ENCODE results near the gene F5.

Gene F5

DNA sequence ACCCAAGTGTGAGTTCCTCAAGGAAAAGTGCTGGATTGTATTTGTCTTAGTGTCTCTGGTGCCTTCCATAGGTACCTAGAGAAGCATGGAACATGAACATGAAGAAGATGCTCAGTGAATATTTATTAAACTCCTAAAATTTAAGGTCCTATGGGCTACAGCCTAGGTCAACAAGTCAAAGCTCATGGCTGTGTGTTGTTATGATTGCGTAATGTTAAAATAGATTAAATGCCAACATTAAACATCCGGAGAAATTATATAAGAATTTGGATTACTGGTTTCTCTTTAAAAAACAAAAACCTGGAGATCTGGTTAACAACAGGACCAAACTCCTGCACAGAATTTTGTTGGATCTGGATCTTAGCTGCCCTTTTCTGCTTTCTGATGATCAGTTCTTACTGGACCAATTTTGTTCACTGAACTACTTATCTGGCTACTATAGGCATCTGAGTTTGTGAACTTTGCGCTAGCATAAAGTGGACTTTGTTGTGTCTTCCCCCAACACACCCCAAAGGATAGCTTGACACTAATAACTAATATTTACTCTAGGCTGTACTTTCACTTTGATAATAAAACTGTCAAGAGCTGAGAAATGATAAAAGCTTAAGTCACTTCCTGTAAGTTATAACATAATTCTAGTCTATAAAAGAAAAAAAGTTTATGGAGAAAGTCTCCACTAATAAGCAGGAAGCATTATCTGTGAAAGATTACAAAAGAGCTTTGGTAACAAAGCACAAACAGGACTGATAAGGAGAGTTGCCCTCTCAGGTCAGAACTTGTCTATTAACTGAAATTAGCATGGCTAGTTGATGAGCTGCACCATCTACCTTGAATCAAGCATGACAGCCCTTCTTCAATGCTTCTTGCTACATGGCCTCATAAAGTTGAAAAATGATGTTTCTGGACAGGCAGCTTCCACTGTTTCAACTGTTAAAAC lies 20.7 kb downstream of the F5 start:
- H3K4me3 ChIP-seq (ENCODE audit: low read depth, low read length) = no peak overlapping the region
- H3K9me3 ChIP-seq (ENCODE audit: control insufficient read depth, insufficient read depth, low read depth, low read length) = peaks cover 4% of the 10 kb centered on the region; the same call in 1 of the 2 replicates
- no peaks in the 10 kb centered on the region for H3K36me3 ChIP-seq (ENCODE audit: control insufficient read depth, insufficient read depth, low read length)
- H3K27me3 ChIP-seq (ENCODE audit: control insufficient read depth, insufficient read depth, low read length) = no peaks in the 10 kb centered on the region
- H3K27ac ChIP-seq (ENCODE audit: low read depth, low read length) = no peak overlapping the region
- H3K4me1 ChIP-seq (ENCODE audit: control insufficient read depth, insufficient read depth, low read length) = no peaks in the 10 kb centered on the region
- no peak overlapping the region for H3K9ac ChIP-seq (ENCODE audit: low read length)

DNA sequence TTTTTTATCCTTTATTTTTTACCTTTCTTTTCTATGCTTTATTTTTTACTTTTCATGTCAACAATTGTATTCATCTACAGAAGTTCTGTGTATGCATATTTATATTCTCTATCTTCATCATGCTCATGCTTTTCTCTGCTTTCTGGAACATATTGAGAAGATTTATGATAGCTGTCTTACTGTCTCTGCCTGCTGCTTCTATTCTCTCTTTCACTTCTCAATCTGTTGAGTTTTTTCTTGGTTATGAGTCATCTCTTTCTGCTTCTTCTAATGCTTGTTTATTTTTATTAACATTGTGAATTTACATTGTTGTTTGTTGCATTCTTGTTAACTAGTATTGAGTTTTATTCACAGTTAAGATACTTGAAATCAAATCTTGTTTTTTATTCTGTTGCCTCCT lies 22.6 kb downstream of the F5 start:
- peaks cover 4% of the 10 kb centered on the region; the same call in 1 of the 2 replicates for H3K9me3 ChIP-seq (ENCODE audit: control insufficient read depth, insufficient read depth, low read depth, low read length)
- H3K36me3 ChIP-seq (ENCODE audit: control insufficient read depth, insufficient read depth, low read length) = no peaks in the 10 kb centered on the region
- H3K27me3 ChIP-seq (ENCODE audit: control insufficient read depth, insufficient read depth, low read length) = no peaks in the 10 kb centered on the region

DNA sequence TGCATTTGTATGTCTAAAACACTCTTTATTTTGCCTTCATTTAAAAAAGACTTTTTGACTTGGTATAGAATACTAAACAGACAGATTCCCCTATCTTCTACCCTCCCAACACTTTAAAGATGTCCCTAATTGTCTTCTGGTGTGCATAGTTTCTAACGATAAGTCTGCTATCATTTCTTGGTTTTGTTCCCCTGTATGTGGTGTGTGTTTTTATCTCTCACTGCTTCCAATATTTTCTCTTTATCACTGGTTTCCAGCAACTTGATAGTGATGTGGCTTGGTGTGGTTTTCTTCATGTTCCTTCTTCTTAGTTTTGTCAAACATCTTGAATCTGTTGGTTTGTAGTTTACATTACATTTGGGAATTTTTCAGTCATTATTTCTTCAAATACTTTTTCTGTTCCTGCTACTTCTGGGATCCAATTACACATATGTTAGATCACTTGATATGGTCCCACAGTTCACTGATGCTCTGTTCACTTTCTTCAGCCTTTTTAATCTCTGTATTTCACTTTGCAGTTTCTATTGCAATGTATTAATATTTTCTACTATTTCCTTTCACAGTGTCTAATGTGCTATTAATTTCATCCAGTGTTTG lies 23.2 kb downstream of the F5 start:
- H3K36me3 ChIP-seq (ENCODE audit: control insufficient read depth, insufficient read depth, low read length) = no peaks in the 10 kb centered on the region
- H3K9me3 ChIP-seq (ENCODE audit: control insufficient read depth, insufficient read depth, low read depth, low read length) = peaks cover 4% of the 10 kb centered on the region; the same call in 1 of the 2 replicates
- H3K27ac ChIP-seq (ENCODE audit: low read depth, low read length) = no peak overlapping the region
- H3K4me3 ChIP-seq (ENCODE audit: low read depth, low read length) = no peak overlapping the region
- H3K4me1 ChIP-seq (ENCODE audit: control insufficient read depth, insufficient read depth, low read length) = no peaks in the 10 kb centered on the region
- no peaks in the 10 kb centered on the region for H3K27me3 ChIP-seq (ENCODE audit: control insufficient read depth, insufficient read depth, low read length)
- H3K9ac ChIP-seq (ENCODE audit: low read length) = no peak overlapping the region

More for the DNA sequence above, 22.6 kb downstream of the F5 start:
- Histone ChIP-seq H3K4me3 (ENCODE audit: low read depth, low read length) (no peak overlapping the region), H3K4me1 (ENCODE audit: control insufficient read depth, insufficient read depth, low read length) (no peaks in the 10 kb centered on the region), H3K9ac (ENCODE audit: low read length) (no peak overlapping the region), H3K27ac (ENCODE audit: low read depth, low read length) (no peak overlapping the region)

DNA sequence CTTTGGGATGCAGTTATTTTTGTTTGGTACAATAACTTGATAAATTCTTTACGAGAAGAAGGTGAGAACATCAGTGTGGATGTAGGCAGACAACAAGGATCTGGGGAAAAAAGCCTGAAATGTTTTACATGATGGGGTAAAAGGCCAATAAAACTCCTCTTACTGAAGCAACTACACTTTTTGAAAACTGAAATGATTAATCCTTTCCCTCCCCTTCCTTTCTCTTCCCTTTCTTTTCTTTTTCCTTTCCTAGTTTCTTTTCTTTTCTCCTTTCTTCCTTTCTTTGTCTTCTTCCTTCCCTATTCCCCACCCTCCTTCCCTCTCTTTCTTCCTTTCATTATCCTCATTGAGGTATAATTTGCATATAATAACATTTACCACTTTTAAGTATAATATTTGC lies 24.6 kb downstream of the F5 start:
- Histone ChIP-seq H3K4me3 (ENCODE audit: low read depth, low read length) (no peak overlapping the region), H3K4me1 (ENCODE audit: control insufficient read depth, insufficient read depth, low read length) (no peaks in the 10 kb centered on the region), H3K9me3 (ENCODE audit: control insufficient read depth, insufficient read depth, low read depth, low read length) (peaks cover 4% of the 10 kb centered on the region; the same call in 1 of the 2 replicates), H3K9ac (ENCODE audit: low read length) (no peak overlapping the region), H3K36me3 (ENCODE audit: control insufficient read depth, insufficient read depth, low read length) (no peaks in the 10 kb centered on the region), H3K27me3 (ENCODE audit: control insufficient read depth, insufficient read depth, low read length) (no peaks in the 10 kb centered on the region), H3K27ac (ENCODE audit: low read depth, low read length) (no peak overlapping the region)

DNA sequence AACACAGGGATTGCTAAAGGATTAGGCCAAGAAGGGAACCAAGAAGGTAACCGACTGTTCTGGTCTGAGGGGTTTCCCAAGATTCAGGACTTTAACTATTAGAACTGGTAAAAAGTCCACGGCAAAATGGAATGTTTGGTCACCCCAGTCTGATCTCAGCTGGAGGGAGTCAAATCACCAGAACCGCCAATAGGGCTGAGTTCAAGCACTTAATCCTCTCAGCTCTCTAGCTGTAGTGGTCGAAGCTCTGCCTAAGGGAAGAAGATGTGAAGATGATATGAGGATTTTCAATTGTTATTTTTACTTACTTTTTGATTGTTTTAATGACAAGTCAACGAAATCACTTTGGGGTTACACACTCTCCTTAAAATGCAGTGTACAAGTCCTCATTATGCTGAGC lies 29.1 kb downstream of the F5 start:
- Histone ChIP-seq H3K9me3 (ENCODE audit: control insufficient read depth, insufficient read depth, low read depth, low read length) (no peaks in the 10 kb centered on the region), H3K36me3 (ENCODE audit: control insufficient read depth, insufficient read depth, low read length) (no peaks in the 10 kb centered on the region), H3K9ac (ENCODE audit: low read length) (no peak overlapping the region), H3K4me3 (ENCODE audit: low read depth, low read length) (no peak overlapping the region), H3K27ac (ENCODE audit: low read depth, low read length) (no peak overlapping the region), H3K4me1 (ENCODE audit: control insufficient read depth, insufficient read depth, low read length) (no peaks in the 10 kb centered on the region), H3K27me3 (ENCODE audit: control insufficient read depth, insufficient read depth, low read length) (no peaks in the 10 kb centered on the region)

DNA sequence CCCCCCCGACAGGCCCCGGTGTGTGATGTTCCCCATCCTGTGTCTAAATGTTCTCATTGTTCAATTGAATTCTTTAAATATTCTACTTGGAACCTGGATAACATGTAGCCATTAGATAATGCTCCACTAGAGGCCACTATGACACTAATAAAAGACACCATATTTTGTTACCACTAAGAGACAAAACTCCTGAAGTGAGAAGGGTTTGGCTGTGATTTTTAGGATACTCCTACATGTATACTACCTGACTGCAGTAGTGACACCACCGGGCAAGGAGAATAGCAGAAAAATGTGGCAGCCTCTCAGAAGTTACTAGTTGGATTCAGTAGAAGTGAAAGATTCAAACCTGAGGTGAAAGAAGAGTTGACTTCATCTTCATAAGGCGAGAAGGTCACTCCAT lies 36.0 kb downstream of the F5 start:
- H3K4me1 ChIP-seq (ENCODE audit: control insufficient read depth, insufficient read depth, low read length) = no peaks in the 10 kb centered on the region
- H3K4me3 ChIP-seq (ENCODE audit: low read depth, low read length) = no peak overlapping the region
- H3K27ac ChIP-seq (ENCODE audit: low read depth, low read length) = no peak overlapping the region
- H3K9ac ChIP-seq (ENCODE audit: low read length) = no peak overlapping the region
- no peaks in the 10 kb centered on the region for H3K36me3 ChIP-seq (ENCODE audit: control insufficient read depth, insufficient read depth, low read length)
- no peaks in the 10 kb centered on the region for H3K9me3 ChIP-seq (ENCODE audit: control insufficient read depth, insufficient read depth, low read depth, low read length)
- no peaks in the 10 kb centered on the region for H3K27me3 ChIP-seq (ENCODE audit: control insufficient read depth, insufficient read depth, low read length)

DNA sequence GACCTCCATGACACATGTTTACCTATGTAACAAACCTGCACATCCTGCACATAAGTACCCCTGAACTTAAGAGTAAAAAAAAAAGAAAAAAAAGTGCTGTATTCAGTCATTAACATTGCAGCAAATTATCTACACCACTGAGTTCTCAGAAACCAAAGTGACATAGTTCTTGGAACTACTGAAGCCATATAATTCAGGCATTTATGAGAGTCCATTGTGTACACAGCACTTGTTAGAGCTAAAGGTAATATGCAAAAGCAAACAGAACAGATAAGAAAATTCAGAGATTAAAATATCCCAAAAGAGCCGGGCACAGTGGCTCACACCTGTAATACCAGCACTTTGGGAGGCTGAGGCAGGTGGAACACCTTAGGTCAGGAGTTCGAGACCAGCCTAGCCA lies 38.0 kb downstream of the F5 start:
- Histone ChIP-seq H3K9ac (ENCODE audit: low read length) (no peak overlapping the region), H3K27me3 (ENCODE audit: control insufficient read depth, insufficient read depth, low read length) (no peaks in the 10 kb centered on the region), H3K9me3 (ENCODE audit: control insufficient read depth, insufficient read depth, low read depth, low read length) (no peaks in the 10 kb centered on the region), H3K4me1 (ENCODE audit: control insufficient read depth, insufficient read depth, low read length) (no peaks in the 10 kb centered on the region), H3K4me3 (ENCODE audit: low read depth, low read length) (no peak overlapping the region), H3K36me3 (ENCODE audit: control insufficient read depth, insufficient read depth, low read length) (no peaks in the 10 kb centered on the region), H3K27ac (ENCODE audit: low read depth, low read length) (no peak overlapping the region)

DNA sequence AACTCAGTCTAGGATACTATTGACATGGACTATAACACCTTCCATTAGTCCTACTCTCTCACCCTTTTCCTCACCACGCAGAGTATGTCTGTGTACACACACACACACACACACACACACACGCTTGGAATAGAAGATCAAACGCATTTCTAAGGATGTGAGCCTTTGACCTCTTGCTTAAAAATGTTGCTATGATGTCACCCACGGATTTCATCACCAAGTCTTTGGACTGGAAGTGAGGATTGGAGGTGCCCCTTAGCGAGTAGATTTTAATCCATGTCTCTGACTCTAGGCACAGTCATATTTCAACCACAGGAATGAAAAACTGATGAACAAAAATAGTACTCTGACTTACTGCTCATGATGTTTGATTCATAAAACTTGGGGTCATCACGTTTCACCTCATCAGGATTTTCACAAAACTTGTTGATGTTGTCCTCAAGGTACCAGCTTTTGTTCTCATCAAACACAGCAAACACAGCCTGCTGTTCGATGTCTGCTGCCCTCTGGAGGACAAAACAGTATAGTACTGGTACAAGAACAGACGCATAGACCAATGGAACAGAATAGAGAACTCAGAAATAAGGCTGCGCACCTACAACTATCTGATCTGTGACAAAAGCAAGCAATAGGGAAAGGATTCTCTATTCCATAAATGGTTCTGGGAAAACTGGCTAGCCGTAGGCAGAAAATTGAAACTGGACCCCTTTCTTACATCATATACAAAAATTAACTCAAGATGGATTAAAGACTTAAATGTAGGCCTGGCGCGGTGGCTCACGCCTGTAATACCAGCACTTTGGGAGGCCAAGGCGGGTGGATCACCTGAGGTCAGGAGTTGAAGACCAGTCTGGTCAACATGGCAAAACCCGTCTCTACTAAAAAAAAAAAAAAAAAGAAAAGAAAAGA lies 39.9 kb downstream of the F5 start:
- Histone ChIP-seq H3K4me3 (ENCODE audit: low read depth, low read length) (no peak overlapping the region), H3K4me1 (ENCODE audit: control insufficient read depth, insufficient read depth, low read length) (no peaks in the 10 kb centered on the region), H3K9ac (ENCODE audit: low read length) (no peak overlapping the region), H3K9me3 (ENCODE audit: control insufficient read depth, insufficient read depth, low read depth, low read length) (no peaks in the 10 kb centered on the region), H3K36me3 (ENCODE audit: control insufficient read depth, insufficient read depth, low read length) (no peaks in the 10 kb centered on the region), H3K27me3 (ENCODE audit: control insufficient read depth, insufficient read depth, low read length) (no peaks in the 10 kb centered on the region), H3K27ac (ENCODE audit: low read depth, low read length) (no peak overlapping the region)

DNA sequence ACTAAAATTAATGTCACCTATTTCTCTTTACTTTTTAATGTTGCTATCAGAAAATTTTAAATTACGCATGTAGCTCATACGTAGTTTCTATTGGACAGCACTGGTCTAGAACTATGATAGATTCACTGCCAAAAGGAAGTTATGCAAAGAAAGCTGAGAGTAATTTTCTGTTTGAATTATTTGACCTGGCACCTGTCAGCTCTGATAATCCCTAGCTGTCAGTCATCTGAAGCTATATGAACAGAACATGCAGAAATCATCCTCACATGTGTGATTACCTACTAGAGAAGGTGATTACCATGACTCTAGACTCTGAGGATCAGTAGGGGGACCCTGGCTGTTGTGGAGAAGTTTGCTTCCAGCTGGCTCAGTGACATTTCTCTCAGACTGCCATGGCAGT lies 40.8 kb downstream of the F5 start:
- no peak overlapping the region for H3K4me3 ChIP-seq (ENCODE audit: low read depth, low read length)
- H3K36me3 ChIP-seq (ENCODE audit: control insufficient read depth, insufficient read depth, low read length) = no peaks in the 10 kb centered on the region
- H3K9ac ChIP-seq (ENCODE audit: low read length) = no peak overlapping the region
- no peaks in the 10 kb centered on the region for H3K4me1 ChIP-seq (ENCODE audit: control insufficient read depth, insufficient read depth, low read length)
- no peaks in the 10 kb centered on the region for H3K27me3 ChIP-seq (ENCODE audit: control insufficient read depth, insufficient read depth, low read length)
- no peak overlapping the region for H3K27ac ChIP-seq (ENCODE audit: low read depth, low read length)
- H3K9me3 ChIP-seq (ENCODE audit: control insufficient read depth, insufficient read depth, low read depth, low read length) = no peaks in the 10 kb centered on the region

DNA sequence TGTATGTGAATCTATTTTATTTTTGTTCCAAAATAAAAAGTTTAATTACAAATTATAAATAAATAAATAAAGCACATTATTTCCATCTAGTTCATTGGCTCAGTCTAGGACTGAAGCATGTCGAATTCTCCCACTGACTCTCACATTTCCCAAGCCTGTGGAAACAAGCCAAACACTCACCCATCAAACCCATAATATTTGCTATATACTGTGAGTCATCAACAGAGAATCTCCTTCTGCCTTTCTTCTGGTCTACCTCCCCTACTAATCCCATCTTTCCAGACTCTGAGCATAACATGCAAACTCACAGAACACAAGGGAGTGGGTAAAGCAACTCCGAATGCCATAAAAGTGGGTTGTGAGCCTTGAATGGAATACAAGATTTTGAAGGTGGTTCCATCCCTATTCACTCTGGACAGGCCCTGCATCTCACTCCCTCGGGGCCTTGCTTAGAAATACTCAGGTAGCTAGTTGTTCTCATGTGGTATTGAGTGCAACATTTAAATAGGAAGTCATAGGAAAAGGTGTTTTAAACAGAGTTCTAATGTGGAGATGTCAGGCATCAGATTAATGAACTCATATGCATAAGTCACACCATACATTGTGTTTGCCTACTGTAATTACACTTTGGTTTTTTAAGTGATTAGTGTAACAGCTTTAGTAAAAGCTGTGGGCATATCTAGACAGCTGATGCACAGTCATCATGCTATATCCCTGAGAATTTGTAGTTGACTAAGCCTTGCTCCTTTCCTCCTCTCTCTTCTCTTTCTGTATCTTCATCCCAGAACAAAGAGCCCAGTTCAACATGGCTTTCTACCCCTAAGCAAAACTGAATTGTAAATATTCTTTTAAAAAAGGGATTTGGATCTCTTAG lies 47.0 kb downstream of the F5 start:
- Histone ChIP-seq H3K9me3 (ENCODE audit: control insufficient read depth, insufficient read depth, low read depth, low read length) (no peaks in the 10 kb centered on the region), H3K27ac (ENCODE audit: low read depth, low read length) (no peak overlapping the region), H3K27me3 (ENCODE audit: control insufficient read depth, insufficient read depth, low read length) (no peaks in the 10 kb centered on the region), H3K9ac (ENCODE audit: low read length) (no peak overlapping the region), H3K36me3 (ENCODE audit: control insufficient read depth, insufficient read depth, low read length) (no peaks in the 10 kb centered on the region), H3K4me3 (ENCODE audit: low read depth, low read length) (no peak overlapping the region), H3K4me1 (ENCODE audit: control insufficient read depth, insufficient read depth, low read length) (no peaks in the 10 kb centered on the region)
